OCI-LY3 (cell line): ENCODE measurements around the gene CCL20.

Experiments used
- CTCF ChIP-seq: fragments of 200-600, 300-600 bp; sonication (generic); IDR thresholded peaks from 2 replicates; pipeline ENCODE4 v1.5.1; 2014; ENCODE audit warnings: antibody characterized with exemption, low read length, low read depth
- EZH2phosphoT487 ChIP-seq: fragments of 200-600 bp; shearing (Covaris generic); IDR thresholded peaks from 2 replicates; pipeline ENCODE4 v1.6.1; 2018; ENCODE audit warnings: antibody characterized with exemption, mixed run types, low read depth

GRCh38 chr2:227819398-227819697 lies 5.7 kb downstream of the CCL20 start:
- TF ChIP-seq CTCF = no peak
- TF ChIP-seq EZH2phosphoT487 = no peak
